Stimulated activated CD4-positive, alpha-beta T cell treated with anti-CD3 and anti-CD28 coated beads, Interleukin-12 subunit alpha, Interleukin-12 subunit beta, amount 100 ng/mL, for 24 hours (primary cell): ENCODE data around the gene IL4R.
"Not testable (repeated sequence)": the region's sequence is repeated elsewhere in the genome, so short reads cannot be mapped to it uniquely, and the experiment has no call there.

ENCODE experiments used
- DNase-seq, 2 experiments: peaks; one replicate each; pipeline ENCODE4 v3.0.0-alpha.2; 2020; ENCODE audit warnings: low read depth in 2 of 2

Gene IL4R

DNA sequence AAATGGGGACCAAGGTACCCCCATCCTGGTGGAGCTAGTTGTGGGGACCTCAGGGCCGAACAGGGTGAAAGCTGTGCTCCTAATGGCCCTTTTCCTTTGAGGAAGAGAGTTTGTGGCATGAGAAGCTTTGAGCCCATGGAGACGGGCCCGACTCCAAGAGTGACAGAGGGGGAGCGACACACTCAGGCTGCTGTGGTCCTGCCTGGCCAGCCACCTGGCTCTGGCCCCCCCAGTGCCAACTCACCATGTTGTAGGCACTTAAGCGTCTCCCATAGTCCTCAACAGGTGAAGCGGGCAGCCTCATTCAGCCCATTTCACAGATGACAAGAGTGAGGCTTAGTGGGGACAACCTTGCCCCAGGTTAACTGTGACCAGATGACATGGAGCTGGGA lies 89.8 kb downstream of the IL4R start:
- DNase-seq = no peak

GRCh38 chr16:27404163-27404823 lies 90.5 kb downstream of the IL4R start:
- DNase-seq = no peak

DNA sequence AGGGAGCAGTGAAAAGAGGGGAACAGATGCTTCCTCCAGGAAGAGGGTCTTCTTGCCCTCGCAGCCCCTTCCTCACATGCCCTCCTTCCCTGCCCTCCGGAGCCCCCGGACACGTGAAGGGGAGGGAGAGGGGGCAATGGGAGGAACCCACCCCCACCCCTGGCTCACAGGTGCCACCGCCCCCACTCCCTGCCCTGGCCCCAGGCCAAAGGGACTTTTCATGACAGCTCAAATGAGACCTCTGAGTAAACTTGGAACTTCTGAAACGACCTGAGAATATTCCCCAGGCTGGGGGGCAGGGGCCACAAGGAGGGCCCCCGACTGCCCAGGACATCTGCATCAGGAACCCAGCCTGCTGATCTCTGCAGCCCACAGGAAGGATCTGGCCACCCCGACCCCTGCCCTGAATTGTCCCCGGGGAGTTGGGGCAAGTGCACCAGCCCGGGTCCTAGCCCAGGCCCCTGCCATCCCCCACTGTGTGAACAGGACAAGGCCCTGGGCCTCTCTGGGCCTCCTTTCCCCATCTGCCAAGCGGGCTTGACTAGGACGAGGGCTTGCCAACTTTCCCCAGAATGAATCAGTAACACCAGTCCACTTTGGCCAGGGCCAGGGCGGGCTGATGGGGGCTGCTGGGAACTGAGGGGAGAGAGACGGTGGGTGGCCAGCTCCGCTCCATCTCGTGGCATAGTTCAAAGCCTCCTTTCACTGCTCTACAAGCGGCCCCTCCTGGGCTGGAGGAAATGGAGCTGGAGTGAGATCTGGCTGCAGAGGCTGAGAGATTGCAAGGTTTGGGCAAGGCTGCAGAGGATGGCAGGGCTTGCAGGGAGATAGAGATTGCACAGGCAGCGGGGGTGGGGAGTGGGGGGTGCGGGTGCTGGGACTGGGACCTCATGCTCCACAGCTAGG lies 92.0 kb downstream of the IL4R start:
- DNase-seq = peak in 1 of 2 experiments; percentile 75

DNA sequence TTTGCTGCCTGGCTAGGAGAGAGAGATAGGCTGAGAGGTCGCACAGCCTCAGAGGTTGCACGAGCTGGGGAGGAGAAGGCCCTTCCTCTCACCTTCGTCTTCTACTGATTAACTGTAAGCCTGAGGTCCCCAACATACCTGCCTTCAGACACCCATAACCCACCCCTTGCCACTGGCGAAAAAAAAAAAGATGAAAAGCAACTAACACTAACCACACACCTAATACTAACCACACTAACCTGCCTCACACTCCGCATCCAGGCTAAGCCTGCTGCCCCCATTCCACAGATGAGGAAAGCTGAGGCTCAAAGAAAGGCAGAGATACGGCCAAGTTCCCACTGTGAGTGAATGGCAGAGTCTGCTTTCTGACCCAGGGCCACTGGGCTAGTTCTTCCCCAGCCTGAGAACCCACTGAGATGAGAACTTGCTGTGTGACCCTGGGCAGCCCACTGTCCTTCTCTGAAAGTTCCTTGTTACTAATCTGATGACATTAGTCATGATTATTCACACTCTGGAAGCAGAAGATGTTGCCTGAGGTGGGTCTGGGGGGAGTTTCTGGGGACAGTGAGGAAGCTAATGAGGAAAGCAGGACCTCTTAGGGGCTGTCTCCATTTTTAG lies 92.8 kb downstream of the IL4R start:
- DNase-seq = no peak

DNA sequence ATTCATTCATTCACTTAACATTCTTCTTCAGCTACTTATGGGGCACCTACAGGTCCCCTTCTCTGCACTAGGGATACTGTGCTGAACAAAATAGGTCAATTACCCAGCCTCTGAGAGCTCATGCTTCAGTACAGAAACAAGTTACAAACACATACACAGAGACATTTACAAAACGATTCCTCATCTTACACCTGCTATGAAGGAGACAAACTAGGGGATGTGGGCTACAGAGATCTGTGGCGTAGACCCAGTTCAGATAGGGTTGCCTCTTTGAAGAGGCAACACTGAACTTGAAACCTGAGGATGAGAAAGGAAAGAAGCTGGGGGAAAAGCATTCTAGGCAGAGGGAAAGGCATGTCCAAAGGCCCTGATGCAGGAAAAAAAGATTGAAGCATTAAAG lies 93.4 kb downstream of the IL4R start:
- no peak for DNase-seq

- DNase-seq = no peak
These were observed 94.3 kb downstream of the IL4R start for GRCh38 chr16:27408012-27408601.

DNA sequence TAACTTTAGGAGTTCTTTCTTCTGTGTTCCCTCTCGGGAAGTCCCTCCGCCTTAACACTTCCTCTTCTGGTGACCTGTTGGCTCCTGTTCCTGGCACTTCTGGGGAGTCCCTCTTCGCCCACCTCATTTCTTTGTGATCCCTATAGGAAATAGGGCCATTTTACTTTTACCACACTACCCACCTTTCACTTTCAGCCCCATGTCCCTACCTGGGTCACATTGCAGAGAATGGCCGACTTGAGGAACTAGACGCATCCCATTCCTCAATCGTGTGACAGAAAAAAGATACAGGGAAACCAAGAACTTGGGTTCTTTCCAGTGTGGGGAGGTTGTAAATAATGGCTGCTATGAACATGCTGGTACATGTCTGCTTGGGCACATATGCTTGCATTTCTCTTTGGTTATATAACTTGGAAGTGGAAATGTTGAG lies 94.8 kb downstream of the IL4R start:
- no peak for DNase-seq

DNA sequence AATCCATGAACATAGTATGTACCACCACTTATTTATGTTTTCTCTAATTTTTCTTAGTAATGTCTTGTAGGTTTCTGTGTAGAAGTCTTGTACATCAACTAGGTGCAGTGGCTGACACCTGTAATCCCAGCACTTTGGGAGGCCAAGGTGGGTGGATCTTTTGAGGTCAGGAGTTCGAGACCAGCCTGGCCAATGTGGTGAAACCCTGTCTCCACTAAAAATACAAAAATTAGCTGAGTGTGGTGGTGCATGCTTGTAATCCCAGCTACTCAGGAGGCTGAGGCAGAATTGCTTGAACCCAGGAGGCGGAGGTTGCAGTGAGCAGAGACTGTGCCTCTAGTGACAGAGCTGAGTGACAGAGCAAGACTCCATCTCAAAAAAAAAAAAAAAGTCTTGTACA lies 96.2 kb downstream of the IL4R start:
- DNase-seq = not testable (repeated sequence)

DNA sequence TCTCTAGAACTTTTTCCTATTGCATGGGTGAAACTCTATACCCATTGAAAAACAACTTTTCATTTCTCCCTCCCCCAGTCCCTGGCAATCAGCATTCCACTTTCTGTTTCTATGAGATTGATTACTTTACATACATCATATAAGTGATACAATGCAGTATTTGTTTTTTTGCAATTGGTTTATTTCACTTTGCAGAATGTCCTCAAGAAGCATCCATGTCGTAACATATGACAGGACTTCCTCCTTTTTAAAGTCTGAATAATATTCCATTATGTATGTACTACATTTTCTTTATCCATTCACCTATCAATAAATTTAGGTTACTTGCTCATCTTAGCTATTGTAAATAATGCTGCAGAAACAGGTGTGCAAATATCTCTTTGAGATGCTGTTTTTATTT lies 97.0 kb downstream of the IL4R start:
- DNase-seq = no peak

DNA sequence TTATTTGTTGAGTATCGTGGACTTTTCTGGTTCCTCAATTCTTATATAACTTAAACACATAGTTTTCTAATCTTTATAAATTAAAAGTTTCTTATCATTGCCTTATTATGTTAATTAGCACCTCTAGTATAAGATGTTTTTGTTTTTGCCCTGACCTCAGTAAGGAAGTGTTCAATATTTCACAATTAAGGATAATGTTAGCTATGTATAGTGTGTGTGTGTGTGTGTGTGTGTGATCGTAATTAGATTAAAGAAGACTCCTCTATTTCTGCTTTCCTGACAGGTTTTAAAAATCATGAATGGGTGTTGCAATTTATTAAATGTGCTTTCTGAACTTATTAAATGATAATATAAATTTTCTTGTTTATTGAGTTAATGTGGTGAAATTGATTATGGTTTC lies 100.2 kb downstream of the IL4R start:
- DNase-seq = no peak
